Loucy (cell line): ENCODE data around the gene DZIP1.
A peak's percentile ranks its signal among the peaks of the same experiment; 100 is the strongest.
"Not testable (repeated sequence)": the region's sequence is repeated elsewhere in the genome, so short reads cannot be mapped to it uniquely, and the experiment has no call there.

Source experiments
- H2AFZ ChIP-seq: fragments of 200-600 bp; sonication (generic); 2 replicates; pipeline ENCODE4 v1.6.0; 2016; ENCODE audit warnings: antibody characterized with exemption, mild to moderate bottlenecking, low read length, moderate library complexity
- H3F3A ChIP-seq: fragments of 200-600 bp; 2 replicates; pipeline ENCODE4 v1.6.0; 2016; ENCODE audit warnings: antibody characterized with exemption, low read depth, mild to moderate bottlenecking
- H3K27me3 ChIP-seq: fragments of 200-600 bp; sonication (generic); 2 replicates; pipeline ENCODE4 v1.6.1; 2014; ENCODE audit warnings: low read length, mild to moderate bottlenecking; ENCODE audit not compliant: insufficient read depth, poor library complexity, severe bottlenecking
- H3K36me3 ChIP-seq: fragments of 200-600 bp; sonication (generic); 2 replicates; pipeline ENCODE4 v1.6.1; 2016; ENCODE audit warnings: low read length; ENCODE audit not compliant: insufficient read depth
- H3K4me1 ChIP-seq: fragments of 200-600 bp; sonication (generic); 2 replicates; pipeline ENCODE4 v1.5.1; 2014; ENCODE audit warnings: low read length, mild to moderate bottlenecking; ENCODE audit not compliant: insufficient read depth, poor library complexity, severe bottlenecking
- H3K4me2 ChIP-seq: fragments of 200-600 bp; sonication (generic); 2 replicates; pipeline ENCODE4 v1.6.0; 2014; ENCODE audit warnings: antibody characterized with exemption, low read length, low read depth, mild to moderate bottlenecking; ENCODE audit not compliant: poor library complexity, severe bottlenecking
- H3K4me3 ChIP-seq: fragments of 200-600 bp; sonication (generic); 2 replicates; pipeline ENCODE4 v1.5.1; 2014; ENCODE audit warnings: low read length, mild to moderate bottlenecking, mixed read lengths; ENCODE audit not compliant: poor library complexity, severe bottlenecking
- H3K79me2 ChIP-seq: fragments of 200-600 bp; sonication (generic); 2 replicates; pipeline ENCODE4 v1.6.1; 2014; ENCODE audit warnings: low read length; ENCODE audit not compliant: insufficient read depth
- H3K9ac ChIP-seq: fragments of 200-600 bp; sonication (generic); 2 replicates; pipeline ENCODE4 v1.6.0; 2014; ENCODE audit warnings: mild to moderate bottlenecking, low read depth, low read length, moderate library complexity; ENCODE audit not compliant: poor library complexity, severe bottlenecking
- H3K9me2 ChIP-seq: fragments of 200-600 bp; sonication (generic); replicated peaks from 2 replicates; pipeline ENCODE4 v1.6.1; 2016; ENCODE audit warnings: low read depth, low read length, mixed read lengths
- H3K9me3 ChIP-seq: fragments of 200-600 bp; sonication (generic); 2 replicates; pipeline ENCODE4 v1.6.1; 2014; ENCODE audit warnings: mild to moderate bottlenecking, antibody characterized with exemption, low read length, low read depth; ENCODE audit not compliant: insufficient read depth
- H4K20me1 ChIP-seq: fragments of 200-600 bp; sonication (generic); 2 replicates; pipeline ENCODE4 v1.6.0; 2014; ENCODE audit warnings: antibody characterized with exemption, low read length, mild to moderate bottlenecking; ENCODE audit not compliant: insufficient read depth, poor library complexity, severe bottlenecking
- CTCF ChIP-seq: fragments of 200-600 bp; sonication (generic); conservative IDR thresholded peaks from 2 replicates; pipeline ENCODE4 v1.5.1; 2014; ENCODE audit warnings: mild to moderate bottlenecking, antibody characterized with exemption, low read length
- EZH2phosphoT487 ChIP-seq: fragments of 200-600 bp; IDR thresholded peaks from 2 replicates; pipeline ENCODE4 v1.6.1; 2018; ENCODE audit warnings: antibody characterized with exemption, mild to moderate bottlenecking, moderate library complexity, borderline replicate concordance

Gene DZIP1

GRCh38 chr13:95644601-95645052 lies at the start of gene DZIP1:
Gene DZIP1 (minus strand): TSS chr13:95644706. CDS start chr13:95642029, 2,677 bp downstream.
- H3F3A ChIP-seq: no peaks in the 10 kb centered on the region
- no peaks in the 10 kb centered on the region for H3K27me3 ChIP-seq
- H3K9me2 ChIP-seq: no peaks in the 10 kb centered on the region
- H4K20me1 ChIP-seq: no peaks in the 10 kb centered on the region
- no peaks in the 10 kb centered on the region for H3K9me3 ChIP-seq
- H3K4me2 ChIP-seq: no peak within 1 kb of the TSS
- no peaks in the 10 kb centered on the region for H3K79me2 ChIP-seq
- H3K36me3 ChIP-seq: no peaks in the 10 kb centered on the region
- H3K4me1 ChIP-seq: no peaks in the 10 kb centered on the region
- TF ChIP-seq CTCF (no peak), EZH2phosphoT487 (no peak)
- H3K4me3 ChIP-seq: no peak within 1 kb of the TSS
- no peak within 1 kb of the TSS for H2AFZ ChIP-seq
- H3K9ac ChIP-seq: no peak within 1 kb of the TSS

- H3K9ac ChIP-seq, H3K4me2 ChIP-seq, H3K9me2 ChIP-seq, H3F3A ChIP-seq, H3K4me1 ChIP-seq, H3K9me3 ChIP-seq, H3K27me3 ChIP-seq, H3K36me3 ChIP-seq, H3K4me3 ChIP-seq, H2AFZ ChIP-seq: not testable (repeated sequence)
- peaks cover 37% of the 10 kb centered on the region for H3K79me2 ChIP-seq
- peaks cover 28% of the 10 kb centered on the region for H4K20me1 ChIP-seq
Observed at GRCh38 chr13:95690986-95691385, 46.5 kb upstream of the DZIP1 start.

GRCh38 chr13:95689582-95689926 lies 45.0 kb upstream of the DZIP1 start:
- no peak overlapping the region for H3K4me3 ChIP-seq
- peaks cover 52% of the 10 kb centered on the region for H3K79me2 ChIP-seq
- H3K27me3 ChIP-seq: no peaks in the 10 kb centered on the region
- no peaks in the 10 kb centered on the region for H3K9me2 ChIP-seq
- peaks cover 6% of the 10 kb centered on the region for H3K4me1 ChIP-seq
- no peaks in the 10 kb centered on the region for H3K36me3 ChIP-seq
- H3K9ac ChIP-seq: no peak overlapping the region
- no peak for TF ChIP-seq CTCF
- no peak for TF ChIP-seq EZH2phosphoT487
- H3K4me2 ChIP-seq: no peak overlapping the region
- H4K20me1 ChIP-seq: peaks cover 32% of the 10 kb centered on the region
- H3F3A ChIP-seq: no peaks in the 10 kb centered on the region
- no peaks in the 10 kb centered on the region for H3K9me3 ChIP-seq
- H2AFZ ChIP-seq: no peak overlapping the region

GRCh38 chr13:95684960-95685359 lies 40.5 kb upstream of the DZIP1 start:
- Histone ChIP-seq H4K20me1 (peaks cover 54% of the 10 kb centered on the region), H3K79me2 (peaks cover 98% of the 10 kb centered on the region), H3K4me2 (peak overlapping the region; percentile 18), H3K4me1 (peaks cover 34% of the 10 kb centered on the region)
- H3K27me3 ChIP-seq, H3K4me3 ChIP-seq, H3K36me3 ChIP-seq, H3K9ac ChIP-seq, H3K9me3 ChIP-seq, H2AFZ ChIP-seq, H3K9me2 ChIP-seq, H3F3A ChIP-seq: not testable (repeated sequence)
